Ascending aorta (tissue), 2 donors: ENCODE measurements around the gene KLHL14. TPM values are rescaled to one million over a fixed set of nuclear protein-coding genes. Genes with fewer than 3 reads are reported as not detected.

Source experiments
- DNase-seq, 2 donors: peaks; one replicate each; pipeline ENCODE4 v3.0.0-alpha.2; 2019; ENCODE audit warnings: low spot score in 2 of 2
- H3K27ac ChIP-seq, 2 donors: fragments of 200-600 bp; sonication (generic); one replicate each; pipeline ENCODE4 v1.5.1; 2016 to 2017; ENCODE audit warnings: mild to moderate bottlenecking in 1 of 2
- H3K27me3 ChIP-seq: fragments of 200-600 bp; sonication (generic); one replicate; pipeline ENCODE4 v1.5.1; 2017
- H3K36me3 ChIP-seq, 2 donors: fragments of 200-600 bp; sonication (generic); one replicate each; pipeline ENCODE4 v1.5.1; 2016
- H3K4me1 ChIP-seq, 2 donors: fragments of 200-600 bp; sonication (generic); one replicate each; pipeline ENCODE4 v1.5.1; 2016 to 2017; ENCODE audit warnings: mild to moderate bottlenecking in 1 of 2
- H3K4me3 ChIP-seq, 2 donors: fragments of 200-600 bp; sonication (generic); one replicate each; pipeline ENCODE4 v1.5.1; 2016 to 2017; ENCODE audit warnings: mild to moderate bottlenecking in 1 of 2
- H3K9me3 ChIP-seq, 2 donors: fragments of 200-600 bp; sonication (generic); one replicate each; pipeline ENCODE4 v1.5.1; 2016
- intact Hi-C: fragments of 100-400 bp; cut with DNase I; formaldehyde crosslinking; loops from one replicate; pipeline ENCODE4 v1.15.1; 2023
- total RNA-seq: library from RNA; depleted of rRNA; stranded (reverse); fragments of >200 nt; gene quantifications from one replicate; pipeline ENCODE4 v1.1.0, GENCODE V29; 2016
- TF ChIP-seq, protein P1 (sequence below), 3 experiments: fragments of 200-600 bp in 2 of 3; fragments of 450-650 bp in 1 of 3; sonication (generic) in 2 of 3; IDR thresholded peaks; one replicate each; pipeline ENCODE4 v1.5.1; 2016 to 2019; ENCODE audit warnings: antibody characterized with exemption in 3 of 3, mild to moderate bottlenecking in 1 of 3, moderate library complexity in 1 of 3

KLHL14 gene
- total RNA-seq, 1 donor from 2014 or later, result not detected

DNA sequence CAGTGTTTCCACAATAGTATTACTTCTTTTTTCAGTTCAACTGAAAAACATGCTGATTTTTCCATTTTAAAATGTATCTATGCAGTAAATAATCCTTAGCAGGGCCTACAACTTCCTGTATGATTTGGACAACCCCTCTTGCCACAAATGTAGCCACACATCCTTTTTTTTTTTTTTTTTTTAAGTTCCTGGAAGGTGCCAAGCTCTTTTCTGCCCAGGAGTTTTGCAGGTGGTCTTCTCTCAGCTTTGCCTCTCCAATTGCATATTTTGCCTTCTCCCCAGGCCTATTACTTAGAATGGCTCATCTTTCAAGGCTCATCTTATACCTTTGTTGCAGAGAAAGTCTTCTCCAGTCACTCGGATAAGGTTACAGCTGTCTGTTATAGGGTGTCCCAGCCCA lies 11.6 kb downstream of the KLHL14 start:
- no peak for DNase-seq
- Histone ChIP-seq H3K36me3 (no peaks in the 10 kb centered on the region), H3K9me3 (no peaks in the 10 kb centered on the region), H3K27ac (no peak overlapping the region), H3K4me3 (no peak overlapping the region), H3K27me3 (no peaks in the 10 kb centered on the region), H3K4me1 (no peaks in the 10 kb centered on the region)
- TF ChIP-seq, protein P1, sequence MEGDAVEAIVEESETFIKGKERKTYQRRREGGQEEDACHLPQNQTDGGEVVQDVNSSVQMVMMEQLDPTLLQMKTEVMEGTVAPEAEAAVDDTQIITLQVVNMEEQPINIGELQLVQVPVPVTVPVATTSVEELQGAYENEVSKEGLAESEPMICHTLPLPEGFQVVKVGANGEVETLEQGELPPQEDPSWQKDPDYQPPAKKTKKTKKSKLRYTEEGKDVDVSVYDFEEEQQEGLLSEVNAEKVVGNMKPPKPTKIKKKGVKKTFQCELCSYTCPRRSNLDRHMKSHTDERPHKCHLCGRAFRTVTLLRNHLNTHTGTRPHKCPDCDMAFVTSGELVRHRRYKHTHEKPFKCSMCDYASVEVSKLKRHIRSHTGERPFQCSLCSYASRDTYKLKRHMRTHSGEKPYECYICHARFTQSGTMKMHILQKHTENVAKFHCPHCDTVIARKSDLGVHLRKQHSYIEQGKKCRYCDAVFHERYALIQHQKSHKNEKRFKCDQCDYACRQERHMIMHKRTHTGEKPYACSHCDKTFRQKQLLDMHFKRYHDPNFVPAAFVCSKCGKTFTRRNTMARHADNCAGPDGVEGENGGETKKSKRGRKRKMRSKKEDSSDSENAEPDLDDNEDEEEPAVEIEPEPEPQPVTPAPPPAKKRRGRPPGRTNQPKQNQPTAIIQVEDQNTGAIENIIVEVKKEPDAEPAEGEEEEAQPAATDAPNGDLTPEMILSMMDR (IDR thresholded peaks at IDR 0.05), result no peak
- intact Hi-C loops, result no loop called here

DNA sequence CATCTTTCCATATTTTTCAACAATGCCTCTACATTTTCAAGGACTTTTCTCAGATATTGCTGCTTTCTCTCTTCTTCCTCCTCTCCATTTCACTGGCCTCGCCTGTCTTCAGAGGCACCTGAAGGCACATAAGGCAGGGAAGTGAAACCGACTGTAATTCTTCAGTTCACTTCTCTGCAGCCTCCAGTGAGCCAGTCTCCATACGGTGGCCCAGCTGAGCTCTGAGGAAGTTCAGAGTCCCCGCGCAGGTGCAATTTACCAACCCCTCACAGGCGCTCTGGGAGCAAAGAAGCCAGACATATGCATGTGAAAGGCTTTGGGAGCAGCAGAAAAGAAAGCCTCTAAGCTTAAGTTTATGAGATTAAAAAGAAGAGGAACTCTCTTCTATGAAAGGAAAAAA lies 12.4 kb downstream of the KLHL14 start:
- Histone ChIP-seq H3K9me3 (no peaks in the 10 kb centered on the region), H3K4me1 (no peaks in the 10 kb centered on the region), H3K36me3 (no peaks in the 10 kb centered on the region), H3K27ac (no peak overlapping the region), H3K4me3 (no peak overlapping the region), H3K27me3 (no peaks in the 10 kb centered on the region)
- intact Hi-C loops, result no loop called here
- DNase-seq, result no peak
- TF ChIP-seq, protein P1 (IDR thresholded peaks at IDR 0.05), result no peak

DNA sequence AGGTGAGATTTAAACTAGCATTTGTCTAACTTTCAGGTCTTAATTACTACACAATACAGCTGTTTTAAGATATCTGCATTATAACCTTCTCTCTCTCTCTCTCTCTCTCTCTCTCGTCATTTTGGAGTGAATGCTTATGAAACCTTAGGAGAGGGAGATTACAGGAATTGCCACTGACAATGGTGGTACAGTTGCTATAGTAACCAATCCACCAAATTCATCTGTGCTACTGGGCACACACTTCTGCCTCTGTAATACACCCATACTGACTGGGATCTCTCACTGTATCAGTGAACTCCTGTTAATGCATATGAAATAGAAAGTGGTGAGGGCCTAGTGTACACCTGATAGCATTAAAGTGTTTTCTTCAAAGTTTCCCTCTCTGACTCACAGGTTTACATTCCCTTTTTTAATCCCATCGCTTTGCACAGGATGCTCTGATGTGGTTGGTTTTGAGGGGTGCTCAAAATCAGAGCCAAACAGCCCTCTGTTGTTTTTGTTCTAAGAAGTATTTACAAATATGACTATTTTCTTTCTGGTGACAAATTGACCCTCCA lies 13.1 kb downstream of the KLHL14 start:
- H3K4me3 ChIP-seq, result no peak overlapping the region
- H3K4me1 ChIP-seq, result no peaks in the 10 kb centered on the region
- H3K27ac ChIP-seq, result no peak overlapping the region
- H3K27me3 ChIP-seq, result no peaks in the 10 kb centered on the region
- no peak for DNase-seq
- intact Hi-C loops, result no loop called here
- H3K36me3 ChIP-seq, result no peaks in the 10 kb centered on the region
- TF ChIP-seq, protein P1 (IDR thresholded peaks at IDR 0.05), result no peak
- H3K9me3 ChIP-seq, result no peaks in the 10 kb centered on the region

DNA sequence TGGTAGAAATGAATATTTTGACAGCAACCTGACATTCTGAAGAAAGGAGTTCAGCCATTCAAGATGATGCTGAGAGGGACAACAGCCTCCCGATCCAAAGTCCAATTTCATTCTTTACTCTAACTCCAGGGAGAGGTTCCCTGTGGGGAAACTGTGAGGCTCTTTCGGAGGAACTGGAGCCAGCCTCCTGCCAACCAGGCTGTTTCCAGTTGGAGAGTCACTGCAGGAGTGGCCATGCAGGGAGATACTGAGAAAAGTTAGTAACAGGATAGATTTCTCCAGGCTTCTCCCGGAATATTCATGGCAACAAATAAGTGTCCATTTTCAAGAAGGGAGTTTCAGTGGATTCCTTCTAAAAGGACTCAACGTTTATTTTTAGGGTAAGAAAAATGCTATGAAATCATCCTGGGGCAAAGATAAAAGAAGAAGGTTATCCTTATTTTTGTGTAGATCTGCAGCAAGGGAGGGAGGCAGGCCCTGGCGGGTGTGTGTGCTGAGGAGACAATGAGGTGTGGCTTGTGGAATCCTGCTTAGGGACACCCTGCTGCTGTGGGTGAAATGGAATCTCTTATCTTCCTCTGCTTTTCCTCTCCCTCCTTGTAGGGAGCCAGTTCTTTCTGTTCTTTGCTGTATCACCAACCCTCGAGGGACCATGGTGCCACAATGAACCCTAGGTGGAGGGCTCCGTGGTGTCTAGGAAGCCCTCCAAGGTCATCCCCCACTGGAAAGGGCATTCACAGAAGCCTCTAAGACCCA lies 18.1 kb downstream of the KLHL14 start:
- DNase-seq, result no peak
- TF ChIP-seq, protein P1 (IDR thresholded peaks at IDR 0.05), result no peak
- no peaks in the 10 kb centered on the region for H3K9me3 ChIP-seq
- no peaks in the 10 kb centered on the region for H3K36me3 ChIP-seq
- no peak overlapping the region for H3K4me3 ChIP-seq
- H3K4me1 ChIP-seq, result no peaks in the 10 kb centered on the region
- H3K27me3 ChIP-seq, result no peaks in the 10 kb centered on the region
- intact Hi-C loops, result no loop called here
- no peak overlapping the region for H3K27ac ChIP-seq

DNA sequence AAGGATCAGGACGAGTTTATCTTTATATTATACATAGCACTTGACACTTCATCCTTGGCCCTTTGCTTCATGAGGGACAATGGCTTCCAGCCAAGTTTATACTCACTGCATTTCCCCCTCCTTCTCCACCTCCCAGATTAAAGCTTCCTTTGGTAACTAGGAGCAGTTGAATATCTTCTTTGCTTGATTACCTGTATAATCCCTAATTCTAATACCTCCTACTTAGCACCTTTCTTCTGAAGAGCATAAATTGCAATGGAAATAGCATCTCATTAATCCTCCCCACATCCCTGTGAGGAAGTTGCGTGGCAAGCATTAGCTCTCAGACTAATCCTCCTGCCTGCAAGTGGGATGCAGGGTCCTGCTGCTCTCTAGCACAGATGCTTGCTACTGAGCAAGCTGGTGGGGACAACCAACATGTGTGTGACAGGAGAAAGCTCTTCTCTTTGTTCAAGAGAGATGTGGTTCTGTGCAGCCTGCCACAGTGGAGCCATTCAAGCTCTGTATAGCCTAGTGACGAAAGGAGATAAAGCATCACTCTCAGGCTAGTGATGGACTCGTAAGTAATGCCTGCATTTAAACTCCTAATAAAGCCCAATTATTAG lies 19.1 kb downstream of the KLHL14 start:
- no peak overlapping the region for H3K4me3 ChIP-seq

More for the DNA sequence above, 19.1 kb downstream of the KLHL14 start:
- Histone ChIP-seq H3K27ac (no peak overlapping the region), H3K4me1 (no peaks in the 10 kb centered on the region), H3K27me3 (no peaks in the 10 kb centered on the region), H3K36me3 (no peaks in the 10 kb centered on the region), H3K9me3 (no peaks in the 10 kb centered on the region)
- no peak for DNase-seq
- TF ChIP-seq, protein P1 (IDR thresholded peaks at IDR 0.05), result no peak
- intact Hi-C loops, result no loop called here
